GM19455 (cell line): ENCODE data around the gene GCC2.
"Not testable (repeated sequence)": the region's sequence is repeated elsewhere in the genome, so short reads cannot be mapped to it uniquely, and the experiment has no call there.

ENCODE experiments used
- ATAC-seq: cut with Tn5 transposase; IDR thresholded peaks from one replicate; pipeline ENCODE4 v1.9.1; 2021; ENCODE audit not compliant: unreplicated experiment

GCC2 gene

DNA sequence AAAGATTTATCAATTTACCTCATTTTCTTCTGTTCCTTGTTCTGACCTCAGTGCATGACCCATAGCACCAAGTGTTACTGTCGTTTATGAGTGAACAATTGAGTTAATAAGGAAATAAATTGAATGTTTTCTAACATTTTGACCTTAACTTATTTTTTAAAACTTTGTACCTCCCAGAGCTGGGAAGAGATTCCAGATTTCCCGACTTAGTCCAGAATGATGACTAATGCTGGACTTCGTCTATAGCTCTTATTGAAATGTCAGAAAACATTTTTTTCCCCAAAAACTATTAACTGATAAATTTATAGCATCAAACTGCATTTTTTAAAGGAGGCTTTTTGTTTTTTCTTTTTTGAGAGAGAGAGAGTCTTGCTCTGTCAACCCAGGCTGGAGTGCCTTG is 63.4 kb downstream of the GCC2 start:
- not testable (repeated sequence) for ATAC-seq

DNA sequence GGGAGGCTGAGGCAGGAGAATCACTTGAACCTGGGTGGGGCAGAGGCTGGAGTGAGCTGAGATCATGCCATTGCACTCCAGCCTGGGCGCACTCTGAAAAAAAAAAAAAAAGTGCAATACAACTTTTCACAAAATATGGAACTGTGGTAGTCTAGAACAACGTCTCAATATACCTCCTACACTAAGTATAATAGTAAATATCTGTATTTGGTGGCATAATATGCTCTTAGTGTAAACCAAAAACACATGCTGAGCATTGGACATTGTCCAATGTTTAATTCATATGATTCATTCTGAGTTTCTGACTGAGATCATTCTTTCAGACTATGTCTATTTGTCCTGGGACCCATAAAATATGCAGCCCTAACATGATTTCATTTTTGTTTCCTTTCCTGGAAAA is 65.5 kb downstream of the GCC2 start:
- ATAC-seq: not testable (repeated sequence)

DNA sequence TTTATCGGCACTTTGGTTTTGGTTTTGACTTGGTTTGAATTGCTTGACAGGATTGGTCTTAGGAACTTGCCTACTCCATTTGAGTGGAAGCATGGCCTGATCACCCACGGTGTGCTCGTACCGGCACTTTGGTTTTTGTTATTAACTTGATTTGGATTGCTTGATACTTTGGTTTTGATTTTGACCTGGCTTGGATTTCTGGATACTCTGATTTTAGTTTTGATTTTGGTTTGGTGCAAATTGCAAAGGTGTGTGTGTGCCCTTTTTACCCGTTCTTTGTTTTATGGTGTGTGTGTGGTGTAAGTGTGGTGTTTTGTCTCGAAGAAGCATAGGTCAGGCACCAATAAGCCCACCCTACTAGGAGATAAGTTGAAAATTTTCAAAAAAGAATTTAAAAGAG is 75.7 kb downstream of the GCC2 start:
- ATAC-seq: not testable (repeated sequence)

DNA sequence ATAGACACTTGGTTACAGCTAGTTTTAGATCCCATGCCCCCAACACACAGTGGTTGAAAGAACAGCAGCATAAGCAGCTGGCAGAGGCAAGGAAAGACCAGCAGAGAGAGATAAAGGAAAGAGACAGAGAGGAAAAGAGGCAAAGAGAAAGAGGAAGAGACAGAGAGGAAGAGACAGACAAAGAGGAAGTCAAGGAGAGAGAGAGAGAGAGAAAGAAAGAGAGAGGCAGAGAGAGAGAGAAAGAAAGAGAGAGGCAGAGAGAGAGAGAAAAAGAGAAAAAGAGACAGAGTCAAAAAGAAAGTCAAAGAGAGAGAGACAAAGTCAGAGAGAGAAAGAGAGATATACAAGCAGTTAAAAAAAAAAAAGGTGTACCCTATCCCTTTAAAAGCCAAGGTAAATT is 76.3 kb downstream of the GCC2 start:
- not testable (repeated sequence) for ATAC-seq

DNA sequence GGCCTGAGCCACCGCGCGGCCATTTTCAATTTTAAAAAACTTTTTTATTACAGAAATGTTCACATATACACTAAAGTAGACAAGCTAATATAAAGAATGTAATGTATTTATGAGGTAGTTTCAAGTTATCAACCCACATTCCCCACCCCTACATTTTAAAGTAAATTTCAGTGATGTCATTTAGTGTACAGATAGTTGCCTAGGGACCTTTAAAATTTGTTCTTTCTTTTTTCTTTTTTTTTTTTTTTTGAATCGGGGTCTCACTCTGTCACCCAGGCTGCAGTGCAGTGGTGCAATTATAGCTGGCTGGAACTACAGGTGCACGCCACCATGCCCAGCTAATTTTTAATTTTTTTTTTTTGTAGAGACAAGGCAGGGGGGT is 82.7 kb downstream of the GCC2 start:
- ATAC-seq: no peak

- peak; percentile 89 for ATAC-seq
Observed at GRCh38 chr2:108533832-108534583, 85.0 kb downstream of the GCC2 start, which contains the start of gene LIMS1. TSS of gene LIMS1 (plus strand) at chr2:108534470. CDS start at chr2:108534563, 93 bp downstream.

GRCh38 chr2:108534584-108535356 is 85.8 kb downstream of the GCC2 start:
- ATAC-seq: peak; percentile 39

DNA sequence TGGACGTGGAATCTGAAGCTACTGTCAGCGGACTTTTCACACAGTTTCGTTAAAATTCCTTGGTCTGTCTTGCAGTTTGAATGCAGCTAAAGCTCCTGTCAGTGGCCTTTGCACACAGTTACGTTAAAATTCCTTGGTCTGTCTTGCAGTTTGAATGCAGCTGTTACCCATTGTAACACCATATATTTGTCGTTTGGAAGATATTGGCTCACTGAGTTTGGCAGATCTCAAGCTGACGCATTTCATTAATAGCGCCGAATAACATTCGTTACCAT is 86.3 kb downstream of the GCC2 start:
- ATAC-seq: no peak

GRCh38 chr2:108536133-108536780 is 87.3 kb downstream of the GCC2 start:
- ATAC-seq: no peak

DNA sequence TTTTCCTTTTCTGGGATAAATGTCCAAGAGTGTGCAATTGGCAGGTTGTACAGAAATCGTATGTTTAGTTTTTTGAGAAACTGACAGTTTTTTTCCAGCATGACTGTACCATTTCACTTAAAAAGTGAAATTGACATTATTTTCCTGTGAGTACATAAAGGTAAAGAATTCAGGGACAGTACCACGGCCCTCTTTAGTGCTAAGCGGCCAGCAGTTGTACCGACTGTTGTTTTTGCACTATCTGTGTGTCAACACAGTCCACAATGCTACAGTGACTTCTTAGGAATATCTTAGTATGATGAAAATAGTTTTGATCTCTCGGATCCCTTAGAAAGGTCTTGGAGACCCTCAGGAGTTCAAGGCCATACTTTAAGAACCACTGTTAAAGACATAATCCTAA is 87.9 kb downstream of the GCC2 start:
- ATAC-seq: no peak

GRCh38 chr2:108538000-108538625 is 89.1 kb downstream of the GCC2 start:
- ATAC-seq: no peak

GRCh38 chr2:108541451-108541850 is 92.4 kb downstream of the GCC2 start:
- no peak for ATAC-seq

GRCh38 chr2:108542071-108542470 is 93.1 kb downstream of the GCC2 start:
- no peak for ATAC-seq

- ATAC-seq: no peak
Observed at GRCh38 chr2:108547606-108548005, 98.6 kb downstream of the GCC2 start.

DNA sequence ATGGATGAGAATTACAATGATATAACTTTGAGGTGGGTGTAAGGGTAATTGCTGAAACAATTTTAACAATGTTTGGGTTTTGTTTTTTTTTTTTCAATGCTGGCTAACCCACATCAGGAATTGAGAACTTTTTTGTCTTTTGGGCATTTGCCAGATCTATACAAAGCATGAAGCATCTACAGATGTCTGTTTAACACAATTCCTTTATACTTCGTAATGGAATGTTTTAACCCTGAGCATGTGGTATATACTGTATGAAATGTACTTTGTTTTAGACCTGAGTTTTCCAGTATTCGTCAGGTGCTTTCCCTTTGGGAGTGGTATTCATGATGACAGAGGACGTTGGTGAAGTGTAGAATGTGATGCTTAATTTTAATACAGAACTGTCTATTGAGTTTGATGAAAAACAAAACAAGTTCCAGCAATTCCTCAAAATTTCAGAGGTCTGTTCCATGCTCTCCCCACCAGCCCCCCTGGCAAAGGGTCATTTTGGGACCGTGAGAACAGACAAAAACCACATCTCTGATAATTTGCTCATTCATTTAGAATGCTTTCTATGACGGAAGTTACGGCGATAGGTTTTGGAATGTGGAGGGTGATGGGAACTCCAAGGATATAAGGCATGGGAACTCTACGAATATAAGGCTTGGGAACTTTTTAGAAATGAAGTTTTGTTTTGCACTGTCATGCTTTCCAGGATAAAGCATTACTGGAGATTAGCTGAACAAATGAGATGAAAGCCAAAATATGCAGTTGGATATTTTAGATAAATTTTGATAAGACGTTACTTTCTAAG is 99.4 kb downstream of the GCC2 start:
- no peak for ATAC-seq

- ATAC-seq: no peak
Observed at GRCh38 chr2:108552566-108552965, 103.6 kb downstream of the GCC2 start.

DNA sequence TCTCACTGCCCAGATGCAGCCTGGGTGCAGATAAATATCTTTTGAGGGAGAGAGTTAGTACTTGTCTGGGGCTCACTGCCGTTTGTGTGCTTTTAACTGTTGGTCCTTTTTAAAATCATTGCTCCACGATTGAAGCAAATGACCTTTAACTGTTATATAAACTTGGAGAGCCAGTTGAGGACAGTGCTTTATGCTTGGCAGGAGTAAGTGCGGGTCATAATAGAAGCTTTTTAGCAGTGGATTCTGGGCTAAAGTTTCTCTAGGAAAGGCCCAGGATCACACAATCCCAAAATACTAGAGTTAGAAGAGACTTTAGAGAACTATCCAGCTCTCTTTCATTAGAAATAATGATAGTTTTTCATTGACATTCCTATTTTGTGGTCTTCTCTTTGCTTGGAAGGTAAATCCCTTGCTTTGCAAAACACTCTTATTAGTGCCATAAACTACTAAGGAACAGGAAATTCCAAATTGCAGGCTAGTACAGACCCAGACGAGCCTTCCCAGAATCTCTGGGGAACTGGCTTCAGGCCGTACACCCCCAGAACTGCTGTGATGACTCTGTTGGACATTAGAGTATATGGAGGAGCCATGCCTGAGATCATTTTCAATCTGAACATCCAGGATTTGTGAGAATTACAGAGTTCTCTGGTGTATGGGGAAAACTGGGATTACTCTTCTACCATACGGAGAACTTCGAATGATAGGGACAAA is 104.4 kb downstream of the GCC2 start:
- ATAC-seq: no peak

- no peak for ATAC-seq
Observed at GRCh38 chr2:108554528-108554927, 105.5 kb downstream of the GCC2 start.

GRCh38 chr2:108555572-108555971 is 106.6 kb downstream of the GCC2 start:
- no peak for ATAC-seq

DNA sequence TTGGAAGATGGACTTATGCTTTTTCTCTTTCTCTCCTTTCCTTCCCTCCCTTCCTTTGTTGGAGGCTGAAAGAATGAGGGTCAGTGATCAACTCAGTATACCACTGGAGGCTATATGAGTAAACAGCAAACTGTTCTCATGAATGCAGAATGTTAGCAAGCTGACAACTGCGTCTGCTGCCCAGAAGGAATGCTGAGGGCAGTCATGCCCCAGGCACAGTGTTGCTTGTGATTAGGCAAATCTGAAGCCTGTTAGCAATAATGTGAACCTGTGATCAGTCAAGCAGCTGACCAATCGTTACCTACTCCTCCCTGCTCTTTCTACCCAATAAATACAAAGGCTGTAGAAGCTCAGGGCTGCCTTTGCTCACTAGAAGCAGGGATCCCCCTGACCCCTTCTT is 107.6 kb downstream of the GCC2 start:
- ATAC-seq: not testable (repeated sequence)
